GM15510 (cell line): ENCODE data around the gene CDKAL1.

Experiments
- POLR2A ChIP-seq: IDR thresholded peaks from 3 replicates; pipeline ENCODE4 v1.6.1; 2011; ENCODE audit warnings: borderline replicate concordance; ENCODE audit not compliant: insufficient read length; ENCODE audit errors: extremely low read depth

CDKAL1 gene

DNA sequence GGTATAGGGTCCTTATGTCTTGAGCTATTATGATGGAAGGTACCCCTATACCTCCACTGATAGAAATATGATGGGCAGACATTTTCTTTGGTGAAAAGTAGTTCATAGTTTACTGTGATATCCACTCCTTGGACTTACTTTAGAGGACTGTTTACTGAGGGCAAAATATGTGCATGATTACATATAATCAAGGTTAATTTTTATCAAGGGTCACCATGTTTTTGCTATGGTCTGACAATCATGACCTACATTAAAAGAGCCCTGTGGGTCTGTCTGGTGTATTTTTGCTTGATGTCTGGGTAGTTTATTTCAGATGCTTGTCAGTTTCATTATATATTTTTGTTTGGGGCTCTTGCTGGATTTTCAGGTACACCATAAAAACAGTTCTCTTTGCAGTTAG, 40.1 kb downstream of the CDKAL1 start:
- no peak for TF ChIP-seq POLR2A

DNA sequence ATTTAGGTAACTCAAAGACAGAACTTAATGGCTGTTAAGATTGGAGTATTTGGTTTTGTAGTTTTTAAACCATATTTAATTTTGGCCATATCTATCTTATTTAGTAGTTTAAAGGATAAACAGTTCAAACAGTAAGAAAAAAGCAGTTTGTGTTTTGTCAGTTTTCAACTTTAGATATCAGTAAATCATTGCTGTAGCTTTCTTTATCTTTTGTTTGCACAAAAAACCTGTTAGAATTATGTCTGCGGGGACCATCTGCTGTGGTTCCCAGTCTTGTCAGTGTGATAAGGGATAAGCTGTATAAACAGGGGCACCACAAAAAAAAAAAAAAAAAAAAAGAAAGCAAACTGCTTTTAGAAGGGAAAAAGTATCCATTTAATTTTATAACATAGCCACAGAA, 40.9 kb downstream of the CDKAL1 start:
- TF ChIP-seq POLR2A, result no peak

DNA sequence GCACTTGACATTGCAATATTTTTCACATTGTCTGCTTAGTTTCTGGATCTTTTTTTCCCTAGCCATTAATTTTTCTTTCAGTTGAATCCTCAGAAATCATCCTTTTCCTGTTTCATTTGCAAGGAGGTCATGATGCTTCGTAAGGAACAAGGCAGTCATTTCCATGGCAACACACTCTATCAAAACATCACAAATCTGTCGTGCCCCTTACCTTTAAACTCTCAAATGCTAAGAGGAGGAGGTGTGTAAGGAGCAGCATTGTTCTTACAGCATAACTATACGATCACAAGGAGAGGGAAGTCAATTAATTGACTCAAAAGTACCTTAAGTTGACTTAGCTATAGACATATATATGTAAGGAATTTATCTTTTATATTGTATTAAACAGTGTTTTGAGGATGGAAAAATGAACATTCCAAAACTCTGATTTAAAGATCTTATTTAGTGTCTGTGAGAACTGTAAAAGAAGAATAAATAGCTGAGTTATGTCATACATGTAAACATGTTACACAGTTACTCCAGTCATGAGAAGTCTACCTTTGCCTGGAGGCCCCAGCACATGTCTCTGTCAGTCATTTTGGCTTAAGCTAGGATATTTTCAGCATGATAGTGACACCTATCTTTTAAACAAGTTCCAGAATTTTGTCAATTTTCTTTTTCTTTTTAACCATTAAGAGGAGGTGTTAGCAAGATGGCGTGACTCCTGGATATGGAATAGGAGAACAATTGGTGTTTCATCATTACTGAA, 41.6 kb downstream of the CDKAL1 start:
- TF ChIP-seq POLR2A, result no peak

DNA sequence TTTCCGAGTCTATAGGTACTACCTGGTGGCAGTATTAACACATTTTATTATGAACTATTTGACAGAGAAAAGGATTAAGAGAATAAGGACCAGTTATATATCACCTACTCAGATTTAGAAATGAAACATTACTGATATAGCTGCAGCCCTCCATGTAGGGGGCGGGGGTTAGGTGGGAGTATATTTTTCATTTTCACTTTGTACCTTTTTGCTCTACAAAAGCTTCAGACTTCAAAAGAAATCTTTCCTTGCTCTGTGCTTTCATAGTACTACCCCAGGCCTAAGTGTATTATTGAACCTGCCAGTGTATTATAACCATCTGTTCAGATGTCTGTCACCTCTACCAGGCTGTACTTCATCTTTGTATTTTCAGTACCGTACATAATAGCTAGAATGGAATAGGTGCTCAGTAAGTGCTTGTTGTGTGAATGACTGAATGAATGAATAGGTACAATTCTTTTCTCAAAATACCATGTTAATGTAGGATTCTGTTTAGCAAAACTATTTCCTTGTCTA, 43.0 kb downstream of the CDKAL1 start:
- no peak for TF ChIP-seq POLR2A

DNA sequence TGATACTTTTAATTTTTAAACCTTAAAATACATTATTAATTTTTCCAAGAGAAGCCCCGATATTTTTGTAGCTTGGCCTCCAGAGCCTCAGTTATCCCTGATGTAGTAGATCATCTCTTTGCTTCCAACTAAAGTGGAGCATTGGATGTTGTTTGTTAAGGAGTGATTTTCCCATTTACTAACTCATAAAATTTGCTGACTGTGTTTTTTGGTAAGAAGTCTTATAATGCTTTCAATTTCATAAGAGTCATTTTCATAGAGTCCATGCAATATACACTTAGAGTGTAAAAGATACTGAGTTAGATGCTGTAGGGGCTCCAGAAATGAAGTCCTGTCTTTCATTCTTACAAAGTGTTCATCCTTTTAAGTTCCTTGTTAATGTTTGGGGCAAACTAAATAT, 46.8 kb downstream of the CDKAL1 start:
- TF ChIP-seq POLR2A, result no peak

DNA sequence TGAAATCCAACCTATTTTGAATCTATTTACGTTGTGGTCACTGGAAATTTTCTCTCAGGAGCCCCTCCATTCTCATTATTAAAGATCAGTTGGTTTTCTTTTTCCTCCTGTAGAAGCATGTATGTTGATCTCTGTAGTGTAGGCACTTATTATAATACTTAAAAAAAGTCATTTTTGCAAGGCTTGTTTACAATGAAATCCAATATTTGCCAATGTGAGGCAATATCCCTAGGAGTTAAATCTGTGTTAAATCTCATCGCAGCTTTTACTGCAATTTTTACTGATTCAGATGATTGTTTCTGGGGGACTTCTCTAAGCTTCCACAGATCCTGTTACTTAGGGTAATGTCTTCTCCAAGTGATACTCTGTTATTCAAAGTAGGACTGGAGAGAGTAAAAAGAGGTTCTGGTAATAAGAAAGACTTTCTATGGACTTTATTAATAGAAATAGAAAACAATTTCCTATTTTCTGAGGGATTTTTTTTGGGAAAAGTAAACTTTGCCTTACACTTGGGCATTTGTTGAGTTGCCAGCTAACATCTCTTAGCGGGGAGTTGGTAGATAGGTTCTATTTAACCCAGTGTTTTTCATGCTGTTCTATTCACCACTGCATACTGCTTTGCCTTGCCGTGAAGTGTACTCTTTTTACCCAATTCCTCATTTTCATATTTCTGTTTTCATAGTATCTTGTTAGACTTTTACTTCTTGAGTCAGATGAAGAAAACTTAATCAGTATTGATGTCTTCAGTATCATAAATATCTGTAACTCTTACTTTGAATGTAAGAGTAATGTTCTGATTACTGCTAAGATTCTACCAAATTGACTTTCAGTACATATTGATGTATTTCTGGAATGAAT, 48.6 kb downstream of the CDKAL1 start:
- TF ChIP-seq POLR2A, result no peak

DNA sequence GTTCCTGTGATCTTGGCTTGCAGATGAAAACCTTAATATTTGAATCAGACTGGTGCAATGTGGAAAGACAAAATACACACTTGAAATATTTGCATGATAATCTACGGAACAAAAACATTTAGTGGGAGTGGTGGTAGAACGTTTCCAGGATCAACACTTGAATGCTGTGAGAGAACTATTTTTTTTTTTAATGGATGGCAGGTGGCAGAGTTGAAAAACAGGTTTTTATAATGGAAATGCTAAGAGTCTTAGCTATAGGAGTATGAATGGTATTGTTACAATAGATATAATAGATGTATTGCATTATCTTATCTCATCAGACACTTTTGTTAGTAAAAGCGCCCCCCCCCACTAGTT, 49.2 kb downstream of the CDKAL1 start:
- no peak for TF ChIP-seq POLR2A

DNA sequence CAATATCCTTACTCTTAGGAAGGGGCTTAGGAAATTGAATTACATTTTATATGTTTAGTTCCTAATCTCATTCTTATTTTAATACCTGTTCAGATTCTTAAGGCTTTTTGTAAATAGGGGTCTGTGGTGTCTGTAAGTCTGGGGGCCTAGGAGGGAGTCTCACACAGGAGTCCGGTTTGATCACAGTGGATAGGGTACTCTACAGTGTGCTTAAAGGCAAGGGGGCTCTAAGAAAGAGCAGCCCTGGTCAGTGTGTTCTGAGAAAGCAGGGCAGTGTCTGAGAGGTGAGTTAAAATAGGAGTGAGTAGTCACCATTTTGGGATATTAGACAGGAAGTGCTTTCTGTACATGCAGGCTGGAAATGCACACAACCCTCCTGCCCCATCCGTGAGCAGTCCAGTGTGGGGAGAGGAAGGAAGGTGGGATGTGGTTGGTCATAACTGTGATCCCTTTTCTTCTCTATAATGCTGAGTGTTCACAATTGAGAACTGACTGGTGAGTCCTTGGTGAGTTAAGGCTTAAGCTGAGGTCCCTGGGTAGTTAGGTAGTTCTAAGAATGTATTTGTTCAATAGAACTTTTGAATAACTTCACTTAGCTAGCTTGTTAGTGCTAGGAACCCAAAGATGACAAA, 50.0 kb downstream of the CDKAL1 start:
- no peak for TF ChIP-seq POLR2A

DNA sequence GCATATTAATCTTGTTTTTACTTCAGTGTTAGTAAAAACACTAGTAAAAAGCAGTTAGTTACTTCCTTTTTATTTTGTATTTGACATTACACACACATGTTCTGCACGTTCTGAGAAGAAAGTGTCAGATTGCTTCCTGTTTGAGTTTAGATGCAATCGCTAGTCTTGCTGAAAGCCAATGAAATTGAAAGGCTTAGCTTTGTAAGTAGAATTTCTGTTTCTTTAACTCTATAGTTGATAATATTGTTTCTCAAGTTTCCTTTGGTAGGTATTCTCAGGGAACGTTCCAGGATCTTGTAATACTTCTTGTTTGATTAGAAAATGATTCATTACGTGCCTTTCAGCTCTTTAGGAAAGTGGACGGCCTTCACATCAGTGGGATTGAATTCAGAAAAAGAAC, 55.0 kb downstream of the CDKAL1 start:
- TF ChIP-seq POLR2A, result no peak

DNA sequence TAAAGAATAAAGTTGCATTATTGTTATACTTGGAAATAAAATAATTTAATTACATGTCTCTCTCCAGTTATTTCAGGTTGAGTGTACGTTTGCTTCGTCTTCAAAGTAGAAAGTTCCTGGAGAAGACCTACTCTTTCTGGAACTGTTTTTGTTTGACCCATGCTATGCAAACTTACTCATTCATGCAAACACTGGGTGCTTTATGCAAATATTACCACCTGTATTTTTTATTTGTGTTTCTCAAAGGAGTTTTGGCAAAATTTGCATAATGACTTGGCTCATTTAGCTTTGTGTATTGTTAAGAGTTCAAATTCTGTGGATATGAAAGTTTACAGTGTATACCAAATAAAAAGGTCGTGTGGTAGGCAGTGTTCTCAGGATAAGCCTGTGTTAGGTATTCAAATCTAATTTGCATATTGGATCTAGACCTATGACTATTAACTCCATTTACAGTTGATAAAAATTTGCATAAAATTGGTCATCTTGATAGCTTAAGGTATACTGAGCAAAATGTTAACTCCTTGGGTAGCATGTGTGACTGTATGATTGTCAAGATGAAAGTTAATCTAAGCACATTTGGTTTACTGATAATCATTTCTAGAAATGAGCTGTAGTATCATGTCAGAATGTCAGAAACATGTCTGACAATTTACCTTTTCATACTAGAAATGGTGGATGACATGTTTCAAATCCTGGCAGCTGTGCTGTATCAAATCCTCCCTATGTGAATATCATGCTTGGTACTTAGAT, 65.2 kb downstream of the CDKAL1 start:
- TF ChIP-seq POLR2A, result no peak

DNA sequence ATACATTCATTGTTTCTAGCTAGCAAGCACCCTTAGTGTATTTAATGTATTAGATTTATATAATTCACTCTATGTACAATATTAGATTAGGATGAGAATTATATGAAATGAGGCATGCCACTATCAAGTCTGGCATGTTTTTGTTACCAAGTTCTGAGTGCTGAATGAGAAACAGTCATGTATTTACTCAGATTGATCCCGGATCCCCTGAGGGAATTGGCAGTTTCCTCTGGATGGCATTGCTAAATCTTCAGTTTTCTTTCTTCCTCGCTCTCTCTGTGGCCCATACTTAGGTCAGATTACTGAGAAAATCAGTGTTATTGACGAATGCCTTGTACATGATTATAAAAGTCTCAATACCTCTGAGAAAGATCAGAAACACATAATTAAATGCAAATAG, 66.6 kb downstream of the CDKAL1 start:
- TF ChIP-seq POLR2A, result no peak

DNA sequence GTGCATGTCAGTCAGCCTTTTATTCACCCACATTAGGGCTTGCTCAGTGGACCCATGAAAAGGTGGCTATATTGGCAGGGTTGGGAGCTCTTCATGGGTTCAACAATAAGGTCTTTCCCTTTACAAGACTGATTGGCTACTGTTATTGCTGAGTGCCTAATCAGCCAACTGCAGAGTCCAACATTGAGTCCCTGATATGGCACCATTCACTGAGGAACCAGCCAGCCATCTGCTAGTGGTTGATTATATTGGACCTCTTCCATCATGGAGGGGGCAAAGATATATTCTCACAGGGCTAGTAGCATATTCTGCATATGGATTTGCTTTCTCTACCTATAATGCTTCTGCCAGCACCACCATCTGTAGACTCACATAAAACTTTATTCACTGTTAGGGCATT, 69.9 kb downstream of the CDKAL1 start:
- no peak for TF ChIP-seq POLR2A

DNA sequence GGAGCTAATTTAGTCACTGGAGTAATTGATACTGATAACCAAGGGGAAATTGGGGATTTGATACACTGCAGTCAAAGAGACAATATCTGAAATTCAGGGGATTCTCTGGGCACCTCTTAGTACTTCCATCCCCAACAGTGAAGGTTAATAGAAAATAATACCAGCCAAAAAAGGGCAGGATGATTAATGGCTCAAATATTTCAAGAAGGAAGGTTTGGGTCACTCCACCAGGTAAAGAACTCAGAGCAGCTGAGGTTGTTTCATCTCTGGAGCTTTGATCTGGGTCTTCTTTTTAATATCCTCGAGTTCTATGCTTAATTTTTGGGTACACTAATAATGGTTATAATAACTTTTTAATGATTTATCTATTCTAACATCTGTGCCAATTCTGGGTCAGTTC, 70.8 kb downstream of the CDKAL1 start:
- no peak for TF ChIP-seq POLR2A

DNA sequence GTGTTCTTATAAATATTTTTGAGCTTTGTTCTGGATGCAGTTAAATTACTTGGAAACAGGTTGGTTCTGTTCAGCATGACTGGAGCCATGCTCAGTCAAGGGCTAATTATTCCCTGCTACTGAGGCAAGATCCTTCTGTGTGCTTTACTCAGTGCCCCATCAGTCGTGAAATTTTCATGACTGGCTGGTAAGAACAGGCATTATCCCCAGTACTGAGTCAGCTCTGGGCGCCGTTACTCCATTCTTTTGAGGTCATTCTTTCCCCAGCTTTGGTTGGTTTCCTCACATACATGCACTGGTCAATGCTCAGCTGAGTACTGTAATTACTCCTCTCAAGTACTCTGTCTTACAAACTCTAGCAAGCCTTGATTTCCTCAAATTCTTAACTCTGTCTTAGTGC, 71.3 kb downstream of the CDKAL1 start:
- no peak for TF ChIP-seq POLR2A

DNA sequence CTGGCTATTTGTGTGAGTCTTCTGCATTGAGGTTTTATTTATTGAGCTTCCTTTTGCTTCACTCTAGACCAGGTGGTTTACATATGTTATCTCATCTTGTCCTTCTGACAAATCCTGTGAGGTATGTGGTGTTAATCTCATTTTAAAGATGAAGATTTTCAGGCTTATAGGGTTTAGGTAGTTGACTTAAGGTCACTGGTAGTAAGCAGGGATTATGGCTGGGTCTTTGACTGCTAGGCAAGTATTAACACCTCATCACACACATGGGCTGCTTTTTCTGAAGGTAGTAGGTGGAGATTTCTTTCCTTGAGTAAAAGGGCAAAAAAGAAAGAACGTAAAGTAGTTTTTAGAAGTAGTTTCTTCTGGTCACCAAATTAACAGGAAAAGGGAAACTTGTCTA, 72.6 kb downstream of the CDKAL1 start:
- no peak for TF ChIP-seq POLR2A
